Measurements from ENCODE around the gene PXYLP1.

GRCh38 chr3:141286856-141287255, 55.2 kb downstream of the PXYLP1 start:
- TF ChIP-seq CTCF (IDR thresholded peaks at IDR 0.05; ENCODE audit: insufficient read depth, low read depth, low read length): no peak
- TF ChIP-seq EZH2 (IDR thresholded peaks at IDR 0.05; ENCODE audit: insufficient read depth, low read length): no peak

All from astrocyte (in vitro differentiated cells and primary cell).